ENCODE data around the gene ATP8A2.

ATP8A2 gene

DNA sequence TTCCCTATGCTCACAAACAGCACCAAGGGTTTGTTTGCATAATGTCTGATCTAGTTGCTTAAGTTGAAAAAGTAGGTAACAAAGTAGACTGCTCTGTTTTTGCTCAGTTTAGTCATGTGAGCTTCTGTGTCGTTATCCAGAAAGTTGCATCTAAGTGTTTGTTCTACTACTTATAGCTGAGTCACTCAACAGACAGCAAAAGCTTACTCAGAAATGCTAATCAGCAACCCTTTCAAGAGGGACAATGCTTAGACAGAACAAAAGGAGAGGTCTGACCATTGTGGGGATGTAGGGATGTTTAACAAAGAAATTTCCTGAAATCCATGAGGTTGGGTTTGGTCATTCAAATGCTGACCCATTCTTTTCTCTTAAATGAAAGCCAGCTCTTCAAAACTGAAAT is 106.4 kb downstream of the ATP8A2 start:
- no peak for DNase-seq (ENCODE audit: low read depth)
- TF ChIP-seq POLR2A (IDR thresholded peaks at IDR 0.05; ENCODE audit: extremely low read depth, insufficient read length) (no peak), CTCF (IDR thresholded peaks at IDR 0.05; ENCODE audit: low read depth, low read length) (no peak)
- no peak overlapping the region for H3K4me3 ChIP-seq (ENCODE audit: low read depth, low read length)

DNA sequence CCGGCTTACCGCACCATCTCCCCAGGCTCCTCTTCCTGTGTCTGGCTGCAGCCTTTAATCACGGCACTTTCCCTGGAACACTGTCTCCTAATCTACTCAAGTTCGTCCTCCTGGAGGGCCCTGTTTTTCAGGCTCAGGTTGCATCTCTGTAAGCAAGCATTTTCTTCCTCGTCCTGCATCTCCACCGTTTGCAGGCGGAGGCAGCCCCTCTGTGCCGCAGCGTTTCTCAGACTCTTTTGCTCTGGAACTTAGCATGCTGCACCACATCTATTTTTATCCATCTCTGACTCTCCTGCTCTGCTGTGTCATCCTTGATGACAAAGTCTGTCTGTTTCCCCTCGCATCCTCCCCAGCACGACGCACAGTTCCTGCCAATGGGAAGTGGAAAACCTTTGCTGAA is 117.5 kb downstream of the ATP8A2 start:
- DNase-seq (ENCODE audit: low read depth): no peak
- no peak for TF ChIP-seq CTCF (IDR thresholded peaks at IDR 0.05; ENCODE audit: low read depth, low read length)
- no peak for TF ChIP-seq POLR2A (IDR thresholded peaks at IDR 0.05; ENCODE audit: extremely low read depth, insufficient read length)
- TF ChIP-seq, protein P1, sequence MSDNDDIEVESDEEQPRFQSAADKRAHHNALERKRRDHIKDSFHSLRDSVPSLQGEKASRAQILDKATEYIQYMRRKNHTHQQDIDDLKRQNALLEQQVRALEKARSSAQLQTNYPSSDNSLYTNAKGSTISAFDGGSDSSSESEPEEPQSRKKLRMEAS (IDR thresholded peaks at IDR 0.05; ENCODE audit: low read depth, low read length): no peak
- TF ChIP-seq MYC (IDR thresholded peaks at IDR 0.05; ENCODE audit: low read depth, low read length): no peak
- H3K4me3 ChIP-seq (ENCODE audit: low read depth, low read length): no peak overlapping the region

DNA sequence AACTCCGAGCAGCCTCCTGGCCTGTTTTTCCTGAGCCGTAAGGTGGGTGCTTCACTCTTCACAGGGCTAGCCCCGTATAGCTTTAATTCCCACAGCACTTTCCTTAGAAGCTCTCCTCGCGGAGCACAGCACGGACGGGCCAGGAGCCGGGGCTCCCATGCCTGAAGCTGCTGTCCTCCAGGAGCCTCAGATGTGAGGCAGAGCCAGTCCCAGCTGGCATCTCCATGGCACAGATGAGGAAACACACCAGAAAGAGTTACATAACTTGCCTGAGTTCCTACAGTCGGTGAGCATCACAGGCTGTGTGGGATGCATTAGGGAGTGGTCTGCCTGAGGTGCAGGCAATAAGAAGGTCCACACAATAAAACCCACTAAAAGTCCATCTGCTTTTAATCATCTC is 118.5 kb downstream of the ATP8A2 start:
- no peak overlapping the region for H3K4me3 ChIP-seq (ENCODE audit: low read depth, low read length)
- no peak for TF ChIP-seq MYC (IDR thresholded peaks at IDR 0.05; ENCODE audit: low read depth, low read length)
- TF ChIP-seq, protein P1 (IDR thresholded peaks at IDR 0.05; ENCODE audit: low read depth, low read length): no peak
- TF ChIP-seq CTCF (IDR thresholded peaks at IDR 0.05; ENCODE audit: low read depth, low read length): no peak

GRCh38 chr13:25493931-25494640 is 122.3 kb downstream of the ATP8A2 start:
- TF ChIP-seq, protein P1 (IDR thresholded peaks at IDR 0.05; ENCODE audit: low read depth, low read length): peak; percentile 34; the same call in 1 of the 2 replicates
- no peak for TF ChIP-seq MYC (IDR thresholded peaks at IDR 0.05; ENCODE audit: low read depth, low read length)
- no peak overlapping the region for H3K4me3 ChIP-seq (ENCODE audit: low read depth, low read length)
- DNase-seq (ENCODE audit: low read depth): peak; percentile 23

More for the DNA sequence above, 118.5 kb downstream of the ATP8A2 start:
- no peak for DNase-seq (ENCODE audit: low read depth)

GRCh38 chr13:25494698-25495411 is 123.1 kb downstream of the ATP8A2 start:
- no peak overlapping the region for H3K4me3 ChIP-seq (ENCODE audit: low read depth, low read length)
- DNase-seq (ENCODE audit: low read depth): no peak
- TF ChIP-seq, protein P1 (IDR thresholded peaks at IDR 0.05; ENCODE audit: low read depth, low read length): no peak
- no peak for TF ChIP-seq MYC (IDR thresholded peaks at IDR 0.05; ENCODE audit: low read depth, low read length)
- TF ChIP-seq CTCF (IDR thresholded peaks at IDR 0.05; ENCODE audit: low read depth, low read length): no peak
- no peak for TF ChIP-seq POLR2A (IDR thresholded peaks at IDR 0.05; ENCODE audit: extremely low read depth, insufficient read length)

DNA sequence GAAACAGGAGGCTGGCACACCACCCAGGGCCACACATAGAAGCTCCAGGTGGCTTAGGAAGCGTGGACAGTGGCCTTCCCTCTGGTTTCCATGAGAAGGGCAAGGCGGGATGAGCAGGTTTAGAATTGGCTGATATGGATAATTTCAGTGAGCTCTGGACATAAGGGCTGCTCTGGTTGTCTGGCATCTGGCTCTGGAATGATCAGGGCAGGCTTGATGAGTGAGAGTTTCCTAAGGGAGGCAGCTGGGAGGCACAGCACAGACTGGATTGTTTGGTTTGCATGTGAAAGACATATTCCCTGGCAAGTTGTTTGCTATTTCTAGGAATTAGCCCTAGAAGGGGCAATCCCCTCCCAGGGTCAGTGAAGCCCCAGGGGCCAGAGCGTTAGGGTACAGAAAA is 129.5 kb downstream of the ATP8A2 start:
- DNase-seq (ENCODE audit: low read depth): no peak
- no peak overlapping the region for H3K4me3 ChIP-seq (ENCODE audit: low read depth, low read length)
- TF ChIP-seq MYC (IDR thresholded peaks at IDR 0.05; ENCODE audit: low read depth, low read length) (no peak), CTCF (IDR thresholded peaks at IDR 0.05; ENCODE audit: low read depth, low read length) (no peak), POLR2A (IDR thresholded peaks at IDR 0.05; ENCODE audit: extremely low read depth, insufficient read length) (no peak)
- TF ChIP-seq, protein P1 (IDR thresholded peaks at IDR 0.05; ENCODE audit: low read depth, low read length): no peak

Measured in NB4 (cell line).